Panc1 (cell line): Measurements from ENCODE around the gene HHIP. TPM values are rescaled to one million over a fixed set of nuclear protein-coding genes. Genes with fewer than 3 reads are reported as not detected.

Experiments
- ATAC-seq: fragments of 200-7000 bp; cut with Tn5 transposase; 2 replicates; pipeline ENCODE4 v1.9.1; 2020; ENCODE audit warnings: mild to moderate bottlenecking, moderate library complexity
- BruUV-seq: library from RNA; stranded (reverse); fragments of 400-500 nt; replicated peaks from 2 replicates; lab custom pipeline; 2021; lab: Mats Ljungman, UMichigan
- CTCF ChIA-PET: fragments of 300-600 bp; sonication (Branson Sonifier 250); formaldehyde crosslinking; loops from one replicate; lab custom pipeline; 2022; ENCODE audit warnings: antibody characterized with exemption; lab: Charles Lee
- POLR2A ChIA-PET: fragments of 300-600 bp; sonication (Branson Sonifier 250); formaldehyde crosslinking; loops from one replicate; lab custom pipeline; 2022; ENCODE audit warnings: antibody characterized with exemption; lab: Charles Lee
- DNase-seq: peaks from one replicate; pipeline ENCODE4 v3.0.0-alpha.2; 2010; ENCODE audit warnings: low read depth, low spot score
- H3K27ac ChIP-seq: 2 replicates; pipeline ENCODE4 v1.5.1; 2011; ENCODE audit warnings: mild to moderate bottlenecking, low read length, inconsistent platforms
- H3K27me3 ChIP-seq: fragments of 200-500 bp; sonication (Bioruptor generic); 2 replicates; pipeline ENCODE4 v1.6.0; 2014; ENCODE audit warnings: low read length, inconsistent platforms; ENCODE audit not compliant: control insufficient read depth, insufficient read depth
- H3K36me3 ChIP-seq: fragments of 200-500 bp; sonication (Bioruptor generic); 2 replicates; pipeline ENCODE4 v1.5.1; 2014; ENCODE audit warnings: inconsistent platforms, mild to moderate bottlenecking, low read length, moderate library complexity; ENCODE audit not compliant: control insufficient read depth, insufficient read depth
- H3K4me1 ChIP-seq: 2 replicates; pipeline ENCODE4 v1.5.1; 2011; ENCODE audit warnings: inconsistent platforms, mild to moderate bottlenecking, low read length, moderate library complexity; ENCODE audit not compliant: control insufficient read depth, insufficient read depth
- H3K4me3 ChIP-seq, 2 experiments: 2 replicates each; pipeline ENCODE4 v1.5.1; 2011 to 2012; ENCODE audit warnings: low read depth in 2 of 2, low read length in 2 of 2, mild to moderate bottlenecking in 2 of 2, inconsistent platforms in 1 of 2, moderate library complexity in 1 of 2
- H3K9me3 ChIP-seq: fragments of 200-500 bp; sonication (Bioruptor generic); 2 replicates; pipeline ENCODE4 v1.5.1; 2014; ENCODE audit warnings: low read depth, mild to moderate bottlenecking, inconsistent platforms, low read length, moderate library complexity; ENCODE audit not compliant: control insufficient read depth, insufficient read depth
- CTCF ChIP-seq: fragments of 450-650 bp; IDR thresholded peaks from 2 replicates; pipeline ENCODE4 v1.5.1; 2017; ENCODE audit warnings: mild to moderate bottlenecking
- POLR2AphosphoS5 ChIP-seq: IDR thresholded peaks from 2 replicates; pipeline ENCODE4 v1.6.1; 2012; ENCODE audit warnings: mild to moderate bottlenecking, low read depth, low read length, moderate library complexity
- REST ChIP-seq, 2 experiments: IDR thresholded peaks; 2 replicates each; pipeline ENCODE4 v1.6.1; 2011 to 2012; ENCODE audit warnings: low read depth in 2 of 2, control low read depth in 1 of 2, low read length in 1 of 2, mild to moderate bottlenecking in 1 of 2, moderate library complexity in 1 of 2; ENCODE audit not compliant: insufficient read depth in 1 of 2
- SIN3A ChIP-seq: IDR thresholded peaks from 2 replicates; pipeline ENCODE4 v1.6.1; 2012; ENCODE audit warnings: low read depth, mild to moderate bottlenecking, low read length, moderate library complexity, borderline replicate concordance; ENCODE audit not compliant: insufficient read depth
- TCF7L2 ChIP-seq: IDR thresholded peaks from 2 replicates; pipeline ENCODE4 v1.6.1; 2011; ENCODE audit warnings: mild to moderate bottlenecking, low read depth, low read length, inconsistent platforms
- in situ Hi-C: cut with HindIII; loops from 2 replicates; pipeline ENCODE4 v1.10.0; 2016; ENCODE audit warnings: low sequenced_read_pairs, low pct_unique_long_range_greater_than_20kb
- intact Hi-C: fragments of 100-400 bp; cut with micrococcal nuclease; formaldehyde crosslinking; loops from one replicate; pipeline ENCODE4 v1.10.0; 2022; ENCODE audit not compliant: unreplicated experiment
- total RNA-seq: library from RNA; stranded (reverse); gene quantifications from one replicate; pipeline ENCODE4 v1.2.1, GENCODE V29; 2021; ENCODE audit not compliant: unreplicated experiment

HHIP gene
- total RNA-seq, 1 experiment from 2014 or later = 0.08 TPM

GRCh38 chr4:144614850-144615585 lies 30.9 kb upstream of the HHIP start:
- H3K27me3 ChIP-seq = no peaks in the 10 kb centered on the region
- intact Hi-C loops = no loop called here
- BruUV-seq = no TSS peak
- H3K9me3 ChIP-seq = no peaks in the 10 kb centered on the region
- ChIA-PET CTCF (no interaction called here), POLR2A (no interaction called here)
- H3K27ac ChIP-seq = no peak overlapping the region
- no peaks in the 10 kb centered on the region for H3K36me3 ChIP-seq
- no peaks in the 10 kb centered on the region for H3K4me1 ChIP-seq
- no peak overlapping the region for H3K4me3 ChIP-seq
- TF ChIP-seq CTCF (no peak), POLR2AphosphoS5 (no peak), SIN3A (no peak), TCF7L2 (no peak), REST (IDR thresholded peaks at IDR 0.05; ENCODE audit: insufficient read depth in 1 of 2, low read depth in 2 of 2, low read length in 1 of 2) (no peak)
- in situ Hi-C loops = no loop called here
- DNase-seq = no peak
- no peak for ATAC-seq

- no peak overlapping the region for H3K4me3 ChIP-seq
- DNase-seq (no peak), ATAC-seq (no peak)
- TF ChIP-seq CTCF (no peak), SIN3A (no peak)
- no peaks in the 10 kb centered on the region for H3K27me3 ChIP-seq
- H3K4me1 ChIP-seq = no peaks in the 10 kb centered on the region
- no peaks in the 10 kb centered on the region for H3K9me3 ChIP-seq
- intact Hi-C loops (no loop called here), in situ Hi-C loops (no loop called here)
- no peaks in the 10 kb centered on the region for H3K36me3 ChIP-seq
- CTCF ChIA-PET = no interaction called here
- POLR2A ChIA-PET = no interaction called here
- no peak overlapping the region for H3K27ac ChIP-seq
- BruUV-seq = no TSS peak
These were observed 24.3 kb upstream of the HHIP start for GRCh38 chr4:144621681-144622080.
